ENCODE data around the gene C4A. TPM values are rescaled to one million over a fixed set of nuclear protein-coding genes. Genes with fewer than 3 reads are reported as not detected.
"Not testable (repeated sequence)": the region's sequence is repeated elsewhere in the genome, so short reads cannot be mapped to it uniquely, and the experiment has no call there.

Gene C4A
- total RNA-seq, 2 experiments from 2014 or later = 2.8 to 3.2 TPM

- TF ChIP-seq CTCF (IDR thresholded peaks at IDR 0.05) = no peak
- no peak overlapping the region for H3K27ac Mint-ChIP-seq
- peaks cover 27% of the 10 kb centered on the region for H3K4me1 Mint-ChIP-seq (ENCODE audit: low read depth)
- no peak overlapping the region for H3K4me3 Mint-ChIP-seq
- H3K27me3 Mint-ChIP-seq = no peaks in the 10 kb centered on the region
- no peaks in the 10 kb centered on the region for H3K9me3 Mint-ChIP-seq
- CTCF ChIA-PET = interaction anchor here (1.8 kb wide), 1 partner anchor 26 kb away, joined by 7 read pairs; no protein-coding TSS in a partner anchor
- DNase-seq = no peak
- intact Hi-C loops (cut with micrococcal nuclease) = no loop called here
- peaks cover 6% of the 10 kb centered on the region for H3K36me3 Mint-ChIP-seq (ENCODE audit: low read depth)
- ATAC-seq = no peak
- POLR2A ChIA-PET = interaction anchor here (0.8 kb wide), 1 partner anchor 19 kb away, joined by 3 read pairs; the partner anchor contains the start of genes NELFE and SKIC2
Observed at GRCh38 chr6:31977816-31978431, 3.9 kb upstream of the C4A start.

GRCh38 chr6:31978831-31979230, 3.0 kb upstream of the C4A start:
- ChIA-PET CTCF (interaction anchor here (0.8 to 1.8 kb wide), 2 partner anchors 27 to 70 kb away, joined by 3 to 7 read pairs; no protein-coding TSS in a partner anchor), POLR2A (no interaction called here)
- intact Hi-C loops (cut with micrococcal nuclease) = no loop called here
- Mint-ChIP-seq H3K27ac (peak overlapping the region; percentile 83), H3K36me3 (ENCODE audit: low read depth) (peaks cover 6% of the 10 kb centered on the region), H3K27me3 (no peaks in the 10 kb centered on the region), H3K4me1 (ENCODE audit: low read depth) (peaks cover 18% of the 10 kb centered on the region), H3K9me3 (no peaks in the 10 kb centered on the region), H3K4me3 (no peak overlapping the region)
- no peak for TF ChIP-seq CTCF (IDR thresholded peaks at IDR 0.05)
- ATAC-seq (no peak), DNase-seq (no peak)

GRCh38 chr6:31979238-31979898, 2.5 kb upstream of the C4A start:
- no peaks in the 10 kb centered on the region for H3K9me3 Mint-ChIP-seq
- H3K36me3 Mint-ChIP-seq (ENCODE audit: low read depth) = peaks cover 6% of the 10 kb centered on the region
- intact Hi-C loops (cut with micrococcal nuclease) = no loop called here
- DNase-seq = no peak
- POLR2A ChIA-PET = no interaction called here
- H3K4me3 Mint-ChIP-seq = no peak overlapping the region
- H3K27ac Mint-ChIP-seq = peak overlapping the region; percentile 83
- CTCF ChIA-PET = interaction anchor here (0.8 to 1.8 kb wide), 2 partner anchors 27 to 69 kb away, joined by 3 to 7 read pairs; no protein-coding TSS in a partner anchor
- H3K27me3 Mint-ChIP-seq = no peaks in the 10 kb centered on the region
- H3K4me1 Mint-ChIP-seq (ENCODE audit: low read depth) = peaks cover 15% of the 10 kb centered on the region
- ATAC-seq = no peak
- no peak for TF ChIP-seq CTCF (IDR thresholded peaks at IDR 0.05)

GRCh38 chr6:31980195-31980876, 1.5 kb upstream of the C4A start:
- peaks cover 13% of the 10 kb centered on the region for H3K4me1 Mint-ChIP-seq (ENCODE audit: low read depth)
- H3K27ac Mint-ChIP-seq = peak overlapping the region; percentile 83
- CTCF ChIA-PET; ATAC-seq; H3K27me3 Mint-ChIP-seq; DNase-seq; POLR2A ChIA-PET; intact Hi-C loops (cut with micrococcal nuclease); H3K4me3 Mint-ChIP-seq; H3K9me3 Mint-ChIP-seq; H3K36me3 Mint-ChIP-seq (ENCODE audit: low read depth): not testable (repeated sequence)

GRCh38 chr6:31980998-31981397, 859 bp upstream of the C4A start:
- CTCF ChIA-PET; H3K36me3 Mint-ChIP-seq (ENCODE audit: low read depth); ATAC-seq; intact Hi-C loops (cut with micrococcal nuclease); H3K9me3 Mint-ChIP-seq; H3K27ac Mint-ChIP-seq; POLR2A ChIA-PET; H3K27me3 Mint-ChIP-seq; DNase-seq; H3K4me3 Mint-ChIP-seq: not testable (repeated sequence)
- peaks cover 13% of the 10 kb centered on the region for H3K4me1 Mint-ChIP-seq (ENCODE audit: low read depth)

GRCh38 chr6:31989363-31989762, 7.5 kb downstream of the C4A start:
- intact Hi-C loops (cut with micrococcal nuclease); H3K27ac Mint-ChIP-seq; POLR2A ChIA-PET; DNase-seq; CTCF ChIA-PET; H3K4me3 Mint-ChIP-seq; H3K27me3 Mint-ChIP-seq; H3K4me1 Mint-ChIP-seq (ENCODE audit: low read depth); H3K9me3 Mint-ChIP-seq; H3K36me3 Mint-ChIP-seq (ENCODE audit: low read depth); ATAC-seq: not testable (repeated sequence)

GRCh38 chr6:31994421-31994820, 12.6 kb downstream of the C4A start:
- H3K27me3 Mint-ChIP-seq, H3K9me3 Mint-ChIP-seq: not testable (repeated sequence)

GRCh38 chr6:31996385-31996784, 14.5 kb downstream of the C4A start:
- intact Hi-C loops (cut with micrococcal nuclease); H3K4me1 Mint-ChIP-seq (ENCODE audit: low read depth); CTCF ChIA-PET; H3K27me3 Mint-ChIP-seq; H3K36me3 Mint-ChIP-seq (ENCODE audit: low read depth); DNase-seq; POLR2A ChIA-PET; H3K9me3 Mint-ChIP-seq; ATAC-seq; H3K4me3 Mint-ChIP-seq; H3K27ac Mint-ChIP-seq: not testable (repeated sequence)

More at GRCh38 chr6:31994421-31994820, 12.6 kb downstream of the C4A start:
- intact Hi-C loops (cut with micrococcal nuclease); DNase-seq; H3K4me1 Mint-ChIP-seq (ENCODE audit: low read depth); CTCF ChIA-PET; H3K27ac Mint-ChIP-seq; POLR2A ChIA-PET; H3K4me3 Mint-ChIP-seq; ATAC-seq; H3K36me3 Mint-ChIP-seq (ENCODE audit: low read depth): not testable (repeated sequence)
